WTC11 (cell line): ENCODE measurements around the gene ATF7. TPM values are rescaled to one million over a fixed set of nuclear protein-coding genes. Genes with fewer than 3 reads are reported as not detected.

ENCODE experiments used
- ATAC-seq: fragments of 200-7000 bp; cut with Tn5 transposase; 2 replicates; pipeline ENCODE4 v1.10.0; 2021; ENCODE audit warnings: mild to moderate bottlenecking, moderate library complexity
- CTCF ChIA-PET: fragments of 300-600 bp; sonication (Branson Sonifier 250); formaldehyde crosslinking; loops from one replicate; lab custom pipeline; 2021; ENCODE audit warnings: antibody characterized with exemption; lab: Charles Lee
- POLR2A ChIA-PET: fragments of 350-600 bp; sonication (Branson Sonifier 250); formaldehyde crosslinking; loops from one replicate; lab custom pipeline; 2021; ENCODE audit warnings: antibody characterized with exemption; lab: Charles Lee
- DNase-seq: peaks from one replicate; pipeline ENCODE4 v3.0.0; 2021; ENCODE audit warnings: low spot score
- H3K27ac Mint-ChIP-seq: 2 replicates; pipeline ENCODE4 v1.8.0; 2021; ENCODE audit warnings: mixed read lengths
- H3K27me3 Mint-ChIP-seq: 2 replicates; pipeline ENCODE4 v1.8.0; 2021; ENCODE audit warnings: low read depth, mild to moderate bottlenecking, moderate library complexity, mixed read lengths
- H3K36me3 Mint-ChIP-seq: 2 replicates; pipeline ENCODE4 v1.8.0; 2021; ENCODE audit warnings: mixed read lengths
- H3K4me1 Mint-ChIP-seq: 2 replicates; pipeline ENCODE4 v1.8.0; 2022; ENCODE audit warnings: mixed read lengths
- H3K4me3 Mint-ChIP-seq: 2 replicates; pipeline ENCODE4 v1.8.0; 2021; ENCODE audit warnings: mild to moderate bottlenecking, moderate library complexity, mixed read lengths
- H3K9me3 Mint-ChIP-seq: 2 replicates; pipeline ENCODE4 v1.8.0; 2021; ENCODE audit warnings: mixed read lengths
- ARID4B ChIP-seq: sonication (generic); formaldehyde crosslinking; IDR thresholded peaks from 2 replicates; pipeline ENCODE4 v1.8.0; 2023; ENCODE audit warnings: missing genetic modification reagents, mild to moderate bottlenecking, borderline replicate concordance
- E2F4 ChIP-seq: sonication (generic); formaldehyde crosslinking; IDR thresholded peaks from 2 replicates; pipeline ENCODE4 v1.8.1; 2022; ENCODE audit warnings: low read depth, mild to moderate bottlenecking, moderate library complexity, missing genetic modification reagents, borderline replicate concordance
- FOXP4 ChIP-seq: sonication (generic); formaldehyde crosslinking; IDR thresholded peaks from 2 replicates; pipeline ENCODE4 v1.8.0; 2022; ENCODE audit warnings: mild to moderate bottlenecking, missing genetic modification reagents
- GRHL2 ChIP-seq: fragments of 250-450 bp; sonication (Bioruptor Pico); IDR thresholded peaks from 2 replicates; pipeline ENCODE4 v1.8.0; 2022; ENCODE audit warnings: mild to moderate bottlenecking, moderate library complexity; ENCODE audit not compliant: insufficient replicate concordance, severe bottlenecking
- HMGXB4 ChIP-seq: sonication (generic); formaldehyde crosslinking; IDR thresholded peaks from 2 replicates; pipeline ENCODE4 v1.8.1; 2023; ENCODE audit warnings: mild to moderate bottlenecking, moderate library complexity, missing genetic modification reagents
- KAT7 ChIP-seq: sonication (generic); formaldehyde crosslinking; IDR thresholded peaks from 2 replicates; pipeline ENCODE4 v1.8.1; 2023; ENCODE audit warnings: missing genetic modification reagents, mild to moderate bottlenecking, borderline replicate concordance
- SP1 ChIP-seq: sonication (generic); formaldehyde crosslinking; conservative IDR thresholded peaks from 2 replicates; pipeline ENCODE4 v1.8.1; 2022; ENCODE audit warnings: missing genetic modification reagents
- STAT6 ChIP-seq: sonication (generic); formaldehyde crosslinking; conservative IDR thresholded peaks from 2 replicates; pipeline ENCODE4 v1.8.1; 2023; ENCODE audit warnings: mild to moderate bottlenecking, low read depth, missing genetic modification reagents, moderate library complexity
- ZBTB43 ChIP-seq: sonication (generic); formaldehyde crosslinking; IDR thresholded peaks from 2 replicates; pipeline ENCODE4 v1.8.1; 2023; ENCODE audit warnings: mild to moderate bottlenecking, missing genetic modification reagents
- ZNF232 ChIP-seq: sonication (generic); formaldehyde crosslinking; IDR thresholded peaks from 2 replicates; pipeline ENCODE4 v1.8.0; 2022; ENCODE audit warnings: mild to moderate bottlenecking, missing genetic modification reagents
- ZNF396 ChIP-seq: fragments of 250-450 bp; sonication (Bioruptor Pico); IDR thresholded peaks from 2 replicates; pipeline ENCODE4 v1.8.0; 2021; ENCODE audit warnings: mild to moderate bottlenecking, moderate library complexity, borderline replicate concordance
- ZNF425 ChIP-seq: fragments of 250-450 bp; sonication (Bioruptor Pico); conservative IDR thresholded peaks from 2 replicates; pipeline ENCODE4 v1.9.0; 2021; ENCODE audit warnings: mild to moderate bottlenecking
- total RNA-seq: library from RNA; stranded (reverse); gene quantifications from 3 replicates; pipeline ENCODE4 v1.2.3, GENCODE V29; 2021

Gene ATF7
- total RNA-seq, 1 experiment from 2014 or later: 16.3 TPM

GRCh38 chr12:53497461-53497860, 128.7 kb downstream of the ATF7 start (continued):
- TF ChIP-seq ARID4B (CRISPR knock-in tag) (no peak), HMGXB4 (CRISPR knock-in tag) (no peak), KAT7 (CRISPR knock-in tag) (no peak), SP1 (no peak)

GRCh38 chr12:53496752-53497032, 129.5 kb downstream of the ATF7 start:
- Mint-ChIP-seq H3K27me3 (no peaks in the 10 kb centered on the region), H3K36me3 (no peaks in the 10 kb centered on the region), H3K4me3 (peak overlapping the region; percentile 10; the same call in 1 of the 2 replicates), H3K9me3 (no peaks in the 10 kb centered on the region)
- ATAC-seq (no peak), DNase-seq (no peak)
- POLR2A ChIA-PET: no interaction called here
- TF ChIP-seq ZNF396 (CRISPR knock-in tag): no peak
- TF ChIP-seq ZBTB43: no peak
- TF ChIP-seq STAT6 (CRISPR knock-in tag): no peak
- no peak for TF ChIP-seq E2F4
- TF ChIP-seq ZNF425 (CRISPR knock-in tag): no peak
- TF ChIP-seq GRHL2: no peak
- no peak for TF ChIP-seq FOXP4
- TF ChIP-seq ZNF232 (CRISPR knock-in tag): no peak
- TF ChIP-seq, all 79 proteins: peak for 0
- CTCF ChIA-PET: interaction anchor here (0.6 to 1.5 kb wide), 4 partner anchors 11 to 173 kb away, joined by 3 to 5 read pairs (median 4); no protein-coding TSS in a partner anchor
- Mint-ChIP-seq H3K27ac (no peak overlapping the region), H3K4me1 (peaks cover 59% of the 10 kb centered on the region)
